Hepatocyte (in vitro differentiated cells): ENCODE data around the gene STRN4.

Source experiments
- EZH2 ChIP-seq: fragments of 200-600 bp; sonication (generic); IDR thresholded peaks from 2 replicates; pipeline ENCODE4 v1.6.1; 2016; ENCODE audit warnings: antibody characterized with exemption, mild to moderate bottlenecking, borderline replicate concordance
- EZH2phosphoT487 ChIP-seq: fragments of 200-600 bp; sonication (generic); IDR thresholded peaks from one replicate; pipeline ENCODE4 v1.6.1; 2018; ENCODE audit warnings: antibody characterized with exemption, mild to moderate bottlenecking, low read depth, moderate library complexity; ENCODE audit not compliant: unreplicated experiment, severe bottlenecking
- TF ChIP-seq, protein P1 (sequence below): fragments of 200-600 bp; sonication (generic); IDR thresholded peaks from 2 replicates; pipeline ENCODE4 v1.5.1; 2016; ENCODE audit warnings: antibody characterized with exemption, mild to moderate bottlenecking; ENCODE audit not compliant: poor library complexity

- TF ChIP-seq, protein P1, sequence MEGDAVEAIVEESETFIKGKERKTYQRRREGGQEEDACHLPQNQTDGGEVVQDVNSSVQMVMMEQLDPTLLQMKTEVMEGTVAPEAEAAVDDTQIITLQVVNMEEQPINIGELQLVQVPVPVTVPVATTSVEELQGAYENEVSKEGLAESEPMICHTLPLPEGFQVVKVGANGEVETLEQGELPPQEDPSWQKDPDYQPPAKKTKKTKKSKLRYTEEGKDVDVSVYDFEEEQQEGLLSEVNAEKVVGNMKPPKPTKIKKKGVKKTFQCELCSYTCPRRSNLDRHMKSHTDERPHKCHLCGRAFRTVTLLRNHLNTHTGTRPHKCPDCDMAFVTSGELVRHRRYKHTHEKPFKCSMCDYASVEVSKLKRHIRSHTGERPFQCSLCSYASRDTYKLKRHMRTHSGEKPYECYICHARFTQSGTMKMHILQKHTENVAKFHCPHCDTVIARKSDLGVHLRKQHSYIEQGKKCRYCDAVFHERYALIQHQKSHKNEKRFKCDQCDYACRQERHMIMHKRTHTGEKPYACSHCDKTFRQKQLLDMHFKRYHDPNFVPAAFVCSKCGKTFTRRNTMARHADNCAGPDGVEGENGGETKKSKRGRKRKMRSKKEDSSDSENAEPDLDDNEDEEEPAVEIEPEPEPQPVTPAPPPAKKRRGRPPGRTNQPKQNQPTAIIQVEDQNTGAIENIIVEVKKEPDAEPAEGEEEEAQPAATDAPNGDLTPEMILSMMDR, result no peak
- TF ChIP-seq EZH2 (no peak), EZH2phosphoT487 (no peak)
These were observed 24.3 kb downstream of the STRN4 start for GRCh38 chr19:46722004-46722380.
